ENCODE measurements around the gene ASPSCR1.

DNA sequence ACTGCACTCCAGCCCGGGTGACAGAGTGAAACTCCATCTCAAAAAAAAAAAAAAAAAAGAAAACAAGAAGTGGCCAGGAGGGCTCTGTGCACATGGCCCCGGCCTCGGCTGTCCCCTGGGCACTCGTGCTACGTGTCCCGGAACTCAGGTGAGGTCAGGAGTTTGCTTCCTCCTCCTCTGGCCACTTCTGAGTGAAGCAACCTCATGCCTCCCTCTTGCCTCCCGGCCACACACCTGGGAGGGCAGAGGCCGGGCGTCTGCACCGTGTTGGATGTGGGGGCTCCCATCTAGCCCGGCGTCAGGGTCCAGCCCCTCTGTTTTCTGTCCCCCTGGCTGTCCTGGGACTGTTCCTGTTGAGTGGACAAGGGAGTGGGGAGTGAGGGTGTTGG is 22.2 kb downstream of the ASPSCR1 start:
- TF ChIP-seq POLR2A (IDR thresholded peaks at IDR 0.05; ENCODE audit: low read length) (no peak), GATA1 (IDR thresholded peaks at IDR 0.05; ENCODE audit: low read depth, low read length) (no peak)

Measured in erythroblast (primary cell).